Jurkat, Clone E6-1 (cell line): Measurements from ENCODE around the gene CISD2.
"Not testable (repeated sequence)": the region's sequence is repeated elsewhere in the genome, so short reads cannot be mapped to it uniquely, and the experiment has no call there.

Source experiments
- DNase-seq: peaks from one replicate; pipeline ENCODE4 v3.0.0-alpha.2; 2011; ENCODE audit warnings: low read depth, low spot score
- H3K4me3 ChIP-seq: 2 replicates; pipeline ENCODE4 v1.5.1; 2011; ENCODE audit warnings: mild to moderate bottlenecking, low read length, control low read depth, moderate library complexity

CISD2 gene

DNA sequence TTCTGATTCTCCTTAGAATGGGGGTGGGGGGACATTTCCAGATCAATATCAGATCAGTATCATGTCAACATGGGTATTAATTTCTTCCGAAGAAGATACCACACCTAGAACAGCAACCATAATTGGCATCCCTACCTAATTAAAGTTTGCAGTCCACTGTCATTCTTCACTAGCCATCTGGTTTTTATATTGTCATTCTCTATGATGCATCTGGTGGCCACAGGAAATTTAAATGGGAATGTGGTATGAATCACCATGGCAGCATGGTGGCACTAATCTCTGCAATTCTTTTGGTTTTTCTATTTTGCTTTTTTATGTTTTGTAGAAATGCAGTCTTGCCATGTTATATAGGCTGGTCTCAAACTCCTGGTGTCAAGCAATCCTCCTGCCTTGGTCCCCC, 24.9 kb upstream of the CISD2 start:
- no peak for DNase-seq
- H3K4me3 ChIP-seq, result no peak overlapping the region

DNA sequence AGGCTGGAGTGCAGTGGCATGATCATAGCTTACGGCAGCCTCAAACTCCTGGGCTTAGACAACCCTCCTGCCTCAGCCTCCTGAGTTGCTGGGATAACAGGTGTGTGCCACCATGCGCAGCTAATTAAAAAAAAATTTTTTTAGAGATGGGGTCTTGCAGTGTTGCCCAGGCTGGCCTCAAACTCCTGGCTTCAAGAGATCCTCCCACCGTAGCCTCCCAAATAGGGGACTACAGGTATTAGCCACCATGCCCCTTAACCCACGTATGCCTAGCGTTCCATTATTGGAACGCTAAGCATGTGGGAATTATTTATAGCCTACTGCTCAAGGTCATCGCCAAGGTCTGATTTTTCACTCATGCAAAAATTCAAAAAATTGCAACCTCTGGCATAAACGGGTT, 21.1 kb upstream of the CISD2 start:
- no peak overlapping the region for H3K4me3 ChIP-seq
- no peak for DNase-seq

GRCh38 chr4:102849579-102850104, 19.1 kb upstream of the CISD2 start:
- DNase-seq, result no peak
- no peak overlapping the region for H3K4me3 ChIP-seq

GRCh38 chr4:102850370-102850769, 18.4 kb upstream of the CISD2 start:
- no peak overlapping the region for H3K4me3 ChIP-seq
- no peak for DNase-seq

DNA sequence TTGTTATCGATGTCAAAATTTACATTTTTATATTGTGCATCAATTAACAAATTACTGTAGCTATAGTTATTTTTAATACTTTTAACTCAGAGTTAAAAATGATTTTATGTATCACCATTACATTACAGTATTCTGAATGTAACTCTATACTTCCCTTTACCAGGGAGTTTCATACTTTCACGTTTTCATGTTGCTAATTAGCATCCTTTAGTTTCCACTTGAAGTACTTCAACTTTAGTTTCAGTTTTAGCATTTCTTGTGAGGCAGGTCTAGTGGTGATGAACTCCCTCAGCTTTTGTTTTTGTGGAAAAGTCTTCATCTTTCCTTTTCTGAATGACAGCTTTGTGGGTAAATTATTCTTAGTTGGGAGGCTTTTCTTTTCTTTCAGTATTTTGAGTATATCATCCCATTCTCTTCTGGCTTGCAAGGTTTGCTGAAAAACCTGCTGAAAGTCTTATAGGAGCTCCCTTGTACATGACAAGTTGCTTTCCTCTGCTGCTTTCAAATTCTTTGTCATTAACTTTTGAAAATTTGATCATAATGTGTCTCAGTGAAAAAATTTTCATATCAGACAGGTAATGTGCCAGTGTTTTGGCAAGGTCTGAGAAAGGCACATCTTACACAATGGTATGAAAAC, 9.8 kb upstream of the CISD2 start:
- no peak overlapping the region for H3K4me3 ChIP-seq
- no peak for DNase-seq

- no peak overlapping the region for H3K4me3 ChIP-seq
- no peak for DNase-seq
These were observed 8.0 kb upstream of the CISD2 start for GRCh38 chr4:102860611-102861324.

DNA sequence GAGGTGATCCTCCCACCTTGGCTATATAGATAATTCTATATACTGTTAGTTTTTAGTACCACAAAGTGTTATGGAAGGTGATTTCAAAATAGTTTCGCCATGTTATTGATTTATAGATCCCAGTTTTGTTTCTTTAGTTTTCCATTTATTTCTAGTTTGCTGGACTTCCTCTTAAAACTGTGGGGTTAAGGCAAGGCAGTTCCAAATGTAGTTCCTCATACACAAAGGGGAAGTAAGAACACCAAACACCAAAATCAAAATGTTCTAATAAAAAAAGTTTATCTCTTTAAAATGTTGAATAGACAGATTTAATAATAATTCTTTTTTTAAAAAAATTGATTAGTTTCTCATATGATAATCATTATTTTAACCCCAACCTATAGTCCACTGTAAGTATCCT, 6.8 kb upstream of the CISD2 start:
- no peak for DNase-seq
- H3K4me3 ChIP-seq, result no peak overlapping the region

DNA sequence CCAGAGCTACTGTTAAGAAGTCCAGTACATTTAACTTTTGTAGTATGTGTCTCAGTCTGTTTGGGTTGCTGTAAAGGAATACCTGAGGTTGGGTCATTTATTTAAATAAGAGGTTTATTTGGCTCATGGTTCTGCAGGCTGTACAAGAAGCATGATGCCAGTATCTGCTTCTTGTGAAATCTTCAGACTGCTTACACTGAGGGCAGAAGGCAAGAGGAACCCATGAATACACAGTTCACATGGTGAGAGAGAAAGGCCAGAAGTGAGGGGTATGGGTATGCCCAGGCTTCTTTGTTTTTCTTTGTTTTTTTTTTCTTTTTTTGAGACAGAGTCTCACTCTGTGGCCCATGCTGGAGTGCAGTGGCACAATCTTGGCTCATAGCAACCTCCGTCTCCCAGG, 6.0 kb upstream of the CISD2 start:
- DNase-seq, result no peak
- no peak overlapping the region for H3K4me3 ChIP-seq

GRCh38 chr4:102865327-102865726, 3.5 kb upstream of the CISD2 start:
- H3K4me3 ChIP-seq, DNase-seq: not testable (repeated sequence)

DNA sequence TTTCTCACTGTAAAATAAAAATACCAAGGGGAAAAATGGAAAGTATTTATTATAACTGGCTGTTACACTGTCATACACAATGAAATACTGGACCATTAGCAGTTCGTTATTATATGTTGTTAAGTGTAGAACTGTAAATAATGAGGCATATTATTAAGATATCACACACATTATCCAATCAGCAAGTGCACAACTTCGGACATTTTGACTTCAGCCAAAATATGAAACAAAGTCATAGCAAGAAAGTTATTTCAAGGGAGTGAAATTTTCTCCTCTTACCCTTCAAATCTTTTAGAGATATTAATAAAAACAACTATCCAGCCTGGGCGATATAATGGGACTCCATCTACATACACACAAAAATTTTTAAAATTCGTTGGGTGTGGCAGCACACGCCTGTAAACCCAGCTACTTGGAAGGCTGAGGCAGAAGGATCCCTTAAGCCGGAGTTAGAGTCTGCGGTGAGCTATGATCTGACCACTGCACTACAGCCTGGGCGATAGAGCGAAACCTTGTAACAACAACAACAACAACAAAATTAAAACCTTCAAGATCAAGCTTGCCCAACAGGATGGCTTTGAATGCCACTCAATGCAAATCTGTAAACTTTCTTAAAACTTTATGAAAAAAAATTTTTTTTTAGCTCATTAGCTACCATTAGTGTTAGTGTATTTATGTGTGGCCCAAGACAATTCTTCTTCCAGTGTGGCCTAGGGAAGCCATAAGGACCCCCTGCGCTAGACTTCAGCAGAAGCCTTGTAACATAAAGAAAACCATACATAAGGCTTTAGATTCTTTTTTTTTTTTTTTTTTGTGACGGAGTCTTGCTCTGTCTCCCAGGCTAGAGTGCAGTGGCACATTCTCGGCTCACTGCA, 1.3 kb upstream of the CISD2 start:
- DNase-seq, result no peak
- peak overlapping the region; percentile 66 for H3K4me3 ChIP-seq

DNA sequence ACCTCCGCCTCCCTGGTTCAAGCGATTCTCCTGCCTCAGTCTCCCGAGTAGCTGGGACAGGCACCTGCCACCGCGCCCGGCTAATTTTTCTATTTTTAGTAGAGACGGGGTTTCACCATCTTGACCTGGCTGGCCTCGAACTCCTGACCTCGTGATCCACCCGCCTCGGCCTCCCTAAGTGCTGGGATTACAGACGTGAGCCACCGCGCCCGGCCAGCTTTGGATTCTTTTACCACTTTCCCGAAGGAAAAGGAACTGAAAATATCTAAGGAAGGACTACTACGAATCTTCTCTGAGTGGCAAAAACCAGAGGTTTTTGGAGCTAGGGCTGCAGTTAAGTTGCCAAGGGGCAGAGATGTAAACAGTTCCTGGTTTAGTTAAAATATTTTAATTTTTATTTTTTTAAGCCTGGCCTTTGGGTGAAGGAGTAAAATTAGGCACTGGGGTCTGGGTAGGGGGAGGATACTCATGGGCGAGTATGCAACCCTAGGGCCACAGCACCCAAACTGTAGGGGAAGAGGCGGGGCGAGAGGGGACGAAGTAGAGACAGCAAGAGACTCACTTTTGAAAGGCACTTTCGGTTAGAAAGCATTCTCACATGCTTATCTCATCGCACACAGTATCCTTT, 525 bp upstream of the CISD2 start:
- DNase-seq, result no peak
- peak overlapping the region; percentile 66 for H3K4me3 ChIP-seq

DNA sequence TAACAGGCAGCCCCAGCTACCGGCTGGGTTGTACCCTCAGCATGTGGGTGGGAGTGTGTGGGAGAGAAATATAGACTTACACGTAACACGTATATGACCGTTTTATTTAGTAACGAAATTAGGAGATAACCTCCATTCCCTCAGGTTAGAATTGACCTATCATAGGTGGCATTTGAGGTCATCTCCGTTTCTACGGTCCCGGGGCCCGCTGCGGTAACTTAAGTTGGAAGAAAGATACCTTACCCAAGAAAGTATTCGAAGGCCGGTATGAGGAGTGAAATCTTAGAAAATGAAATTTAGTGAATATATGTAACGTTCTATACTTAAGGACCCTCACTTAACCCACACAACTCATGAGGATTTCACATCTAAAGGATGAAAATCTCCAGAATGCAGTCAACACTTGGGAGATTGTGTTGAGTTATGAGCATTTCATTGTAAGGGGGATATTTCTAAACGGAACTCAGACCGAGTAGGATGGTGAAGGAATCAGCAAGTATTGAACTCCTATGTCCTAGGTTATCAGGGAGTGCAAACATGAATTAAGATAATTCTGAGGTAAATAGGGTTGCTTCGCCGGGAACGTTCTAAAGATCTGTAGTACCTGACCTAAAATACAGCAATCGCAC, 891 bp downstream of the CISD2 start:
- peak overlapping the region; percentile 66 for H3K4me3 ChIP-seq
- DNase-seq, result no peak

GRCh38 chr4:102871772-102872171, 3.0 kb downstream of the CISD2 start:
- H3K4me3 ChIP-seq, result no peak overlapping the region
- no peak for DNase-seq

DNA sequence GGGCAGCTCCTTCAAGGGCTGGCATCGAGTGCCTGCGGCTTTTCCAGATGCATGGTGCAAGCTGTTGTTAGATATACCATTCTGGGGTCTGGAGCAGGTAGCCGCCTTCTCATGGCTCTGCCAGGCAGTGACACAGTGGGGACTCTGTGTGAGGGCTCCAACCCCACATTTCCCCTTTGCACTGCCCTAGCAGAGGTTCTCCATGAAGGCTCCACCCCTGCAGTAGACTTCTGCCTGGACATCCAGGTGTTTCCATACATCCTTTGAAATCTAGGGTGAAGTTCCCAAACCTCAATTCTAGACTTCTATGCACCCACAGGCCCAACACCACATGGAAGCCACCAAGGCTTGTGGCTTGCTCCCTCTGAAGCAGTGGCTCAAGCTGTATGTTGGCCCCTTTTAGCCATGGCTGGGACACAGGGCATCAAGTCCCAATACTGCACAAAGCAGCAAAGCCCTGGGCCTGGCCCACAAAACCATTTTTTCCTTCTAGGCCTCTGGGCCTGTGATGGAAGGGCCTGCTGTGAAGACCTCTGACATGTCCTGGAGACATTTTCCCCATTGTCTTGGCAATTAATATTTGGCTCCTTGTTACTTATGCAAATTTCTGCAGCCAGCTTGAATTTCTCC, 8.8 kb downstream of the CISD2 start:
- not testable (repeated sequence) for H3K4me3 ChIP-seq, DNase-seq

GRCh38 chr4:102878349-102878748, 9.6 kb downstream of the CISD2 start:
- H3K4me3 ChIP-seq, DNase-seq: not testable (repeated sequence)

- H3K4me3 ChIP-seq, result no peak overlapping the region
- DNase-seq, result no peak
These were observed 10.1 kb downstream of the CISD2 start for GRCh38 chr4:102878901-102879300.

DNA sequence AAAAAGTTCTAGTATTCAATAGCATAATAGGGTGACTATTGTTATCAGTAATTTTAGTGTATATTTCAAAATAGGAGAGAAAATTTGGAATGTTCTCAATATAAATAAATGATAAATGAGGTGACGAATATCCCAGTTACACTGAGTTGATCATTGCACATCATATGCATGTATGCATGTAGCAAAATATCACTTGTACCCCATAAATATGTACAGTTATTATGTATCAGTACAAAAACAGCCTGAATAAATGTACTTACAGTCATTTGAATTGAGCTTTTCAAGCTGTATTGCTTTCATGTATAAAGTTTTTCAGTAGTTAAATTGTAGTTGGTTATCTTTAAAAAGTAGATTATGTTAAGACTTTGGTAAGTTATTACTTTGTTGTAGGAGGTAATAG, 12.6 kb downstream of the CISD2 start:
- no peak overlapping the region for H3K4me3 ChIP-seq
- DNase-seq, result no peak

GRCh38 chr4:102883278-102883677, 14.5 kb downstream of the CISD2 start:
- no peak overlapping the region for H3K4me3 ChIP-seq
- DNase-seq, result no peak

DNA sequence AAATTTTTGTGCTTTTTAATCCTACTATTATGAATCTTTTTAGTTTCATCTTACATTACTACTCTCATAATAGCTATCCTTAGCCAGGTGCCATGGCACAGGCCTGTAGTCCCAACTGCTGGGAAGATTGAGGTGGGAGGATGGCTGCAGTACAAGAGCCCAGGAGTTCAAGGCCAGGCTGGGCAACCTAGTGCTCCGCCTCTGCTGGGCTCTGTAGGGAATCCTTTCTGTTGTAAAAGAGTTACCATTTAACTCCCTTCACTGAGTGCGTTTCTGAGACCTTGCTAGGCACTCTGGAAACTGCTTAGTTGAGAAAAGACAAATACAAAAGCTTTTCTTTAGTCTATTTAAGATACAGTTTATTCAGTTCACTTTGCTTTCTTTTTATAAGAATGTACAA, 19.8 kb downstream of the CISD2 start:
- DNase-seq, H3K4me3 ChIP-seq: not testable (repeated sequence)
